Progenitor cell of endocrine pancreas (in vitro differentiated cells): ENCODE measurements around the gene ARAP1. TPM values are rescaled to one million over a fixed set of nuclear protein-coding genes. Genes with fewer than 3 reads are reported as not detected.

Source experiments
- DNase-seq: peaks from one replicate; pipeline ENCODE4 v3.0.0; 2021; ENCODE audit warnings: low spot score; ENCODE audit not compliant: unreplicated experiment
- H3K27ac Mint-ChIP-seq: 2 replicates; pipeline ENCODE4 v1.8.0; 2021; ENCODE audit warnings: mild to moderate bottlenecking, moderate library complexity, mixed read lengths
- H3K27me3 Mint-ChIP-seq: 2 replicates; pipeline ENCODE4 v1.8.0; 2021; ENCODE audit warnings: mixed read lengths
- H3K36me3 Mint-ChIP-seq: 2 replicates; pipeline ENCODE4 v1.8.0; 2022; ENCODE audit warnings: mixed read lengths; ENCODE audit not compliant: insufficient read depth
- H3K4me1 Mint-ChIP-seq: 2 replicates; pipeline ENCODE4 v1.8.0; 2021; ENCODE audit warnings: low read depth, mixed read lengths
- H3K4me3 Mint-ChIP-seq: 2 replicates; pipeline ENCODE4 v1.8.0; 2021; ENCODE audit warnings: low read depth, mild to moderate bottlenecking, moderate library complexity, mixed read lengths
- H3K9me3 Mint-ChIP-seq: 2 replicates; pipeline ENCODE4 v1.8.0; 2021; ENCODE audit warnings: low read depth, mixed read lengths
- total RNA-seq: library from RNA; stranded (reverse); gene quantifications from 2 replicates; pipeline ENCODE4 v1.2.1, GENCODE V29; 2021
- TF ChIP-seq, protein P1 (sequence below): fragments of 200-600 bp; sonication (generic); IDR thresholded peaks from one replicate; pipeline ENCODE4 v1.5.0; 2021; ENCODE audit warnings: antibody characterized with exemption, mild to moderate bottlenecking; ENCODE audit not compliant: unreplicated experiment

Gene ARAP1
- total RNA-seq, 1 donor from 2014 or later: 86.7 TPM

GRCh38 chr11:72739240-72740059 is 12.8 kb downstream of the ARAP1 start:
- H3K4me3 Mint-ChIP-seq: no peak overlapping the region
- peaks cover 29% of the 10 kb centered on the region for H3K4me1 Mint-ChIP-seq
- H3K27ac Mint-ChIP-seq: peak overlapping the region; percentile 85

GRCh38 chr11:72738199-72739141 is 13.7 kb downstream of the ARAP1 start:
- H3K27ac Mint-ChIP-seq: no peak overlapping the region
- H3K9me3 Mint-ChIP-seq: no peaks in the 10 kb centered on the region
- peaks cover 23% of the 10 kb centered on the region for H3K4me1 Mint-ChIP-seq
- no peaks in the 10 kb centered on the region for H3K27me3 Mint-ChIP-seq
- TF ChIP-seq, protein P1, sequence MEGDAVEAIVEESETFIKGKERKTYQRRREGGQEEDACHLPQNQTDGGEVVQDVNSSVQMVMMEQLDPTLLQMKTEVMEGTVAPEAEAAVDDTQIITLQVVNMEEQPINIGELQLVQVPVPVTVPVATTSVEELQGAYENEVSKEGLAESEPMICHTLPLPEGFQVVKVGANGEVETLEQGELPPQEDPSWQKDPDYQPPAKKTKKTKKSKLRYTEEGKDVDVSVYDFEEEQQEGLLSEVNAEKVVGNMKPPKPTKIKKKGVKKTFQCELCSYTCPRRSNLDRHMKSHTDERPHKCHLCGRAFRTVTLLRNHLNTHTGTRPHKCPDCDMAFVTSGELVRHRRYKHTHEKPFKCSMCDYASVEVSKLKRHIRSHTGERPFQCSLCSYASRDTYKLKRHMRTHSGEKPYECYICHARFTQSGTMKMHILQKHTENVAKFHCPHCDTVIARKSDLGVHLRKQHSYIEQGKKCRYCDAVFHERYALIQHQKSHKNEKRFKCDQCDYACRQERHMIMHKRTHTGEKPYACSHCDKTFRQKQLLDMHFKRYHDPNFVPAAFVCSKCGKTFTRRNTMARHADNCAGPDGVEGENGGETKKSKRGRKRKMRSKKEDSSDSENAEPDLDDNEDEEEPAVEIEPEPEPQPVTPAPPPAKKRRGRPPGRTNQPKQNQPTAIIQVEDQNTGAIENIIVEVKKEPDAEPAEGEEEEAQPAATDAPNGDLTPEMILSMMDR: no peak
- DNase-seq: no peak
- peaks cover 6% of the 10 kb centered on the region for H3K36me3 Mint-ChIP-seq
- no peak overlapping the region for H3K4me3 Mint-ChIP-seq

More at GRCh38 chr11:72739240-72740059, 12.8 kb downstream of the ARAP1 start:
- Mint-ChIP-seq H3K27me3 (no peaks in the 10 kb centered on the region), H3K36me3 (peaks cover 8% of the 10 kb centered on the region), H3K9me3 (no peaks in the 10 kb centered on the region)
- TF ChIP-seq, protein P1: no peak
- DNase-seq: no peak

- DNase-seq: no peak
- Mint-ChIP-seq H3K4me3 (no peak overlapping the region), H3K9me3 (no peaks in the 10 kb centered on the region), H3K27me3 (no peaks in the 10 kb centered on the region), H3K36me3 (peaks cover 6% of the 10 kb centered on the region), H3K4me1 (peaks cover 19% of the 10 kb centered on the region), H3K27ac (no peak overlapping the region)
- TF ChIP-seq, protein P1: no peak
Measured at GRCh38 chr11:72737336-72737735, 14.9 kb downstream of the ARAP1 start.

DNA sequence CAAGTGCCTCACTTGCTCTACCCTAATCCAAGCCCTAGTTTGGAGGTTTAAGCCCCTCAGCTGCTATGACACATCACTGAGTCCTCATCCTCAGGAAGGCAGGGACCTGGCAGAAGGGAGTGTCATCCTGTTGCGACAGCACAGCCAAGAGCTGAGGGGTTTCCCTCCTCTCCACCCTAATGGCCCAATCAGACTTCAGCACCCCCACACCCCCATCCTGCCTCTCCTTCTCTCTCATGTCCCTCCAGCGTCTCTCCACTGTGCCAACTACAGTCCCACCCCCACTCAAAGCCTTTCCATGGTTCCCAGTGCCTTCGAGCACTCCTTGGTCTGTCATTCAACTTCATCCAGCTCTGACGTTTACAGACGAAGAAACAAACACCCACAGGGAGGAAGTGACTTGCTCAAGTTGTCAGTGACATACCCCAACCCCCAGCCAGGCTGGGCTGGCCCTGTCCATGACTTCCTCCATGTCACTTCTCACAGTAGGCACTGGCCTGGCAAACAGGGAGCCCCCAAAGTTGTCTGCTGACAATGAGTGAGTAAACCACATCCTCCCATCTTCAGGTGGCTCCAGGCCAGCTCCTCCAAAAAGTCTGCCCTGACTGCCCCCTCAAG is 15.6 kb downstream of the ARAP1 start:
- Mint-ChIP-seq H3K27ac (peak overlapping the region; percentile 25), H3K4me3 (no peak overlapping the region), H3K36me3 (peaks cover 8% of the 10 kb centered on the region), H3K4me1 (peaks cover 17% of the 10 kb centered on the region), H3K9me3 (no peaks in the 10 kb centered on the region), H3K27me3 (no peaks in the 10 kb centered on the region)
- no peak for DNase-seq
- TF ChIP-seq, protein P1: no peak
